ENCODE results near the gene ZNF618.

GRCh38 chr9:113934167-113934828 lies 58.2 kb downstream of the ZNF618 start:
- no peak for TF ChIP-seq CTCF (IDR thresholded peaks at IDR 0.05)
- no peak for TF ChIP-seq POLR2A (IDR thresholded peaks at IDR 0.05)
- no peak for TF ChIP-seq POLR2AphosphoS5 (IDR thresholded peaks at IDR 0.05)

All from prostate gland (tissue), 2 donors.